Dendritic cell treated with granulocyte-macrophage colony-stimulating factor and Interleukin-4, amounts not matched to agents 40 ng/mL and 50 ng/mL, for 4 days (primary cell): ENCODE results near the gene ZNF205.
"Not testable (repeated sequence)": the region's sequence is repeated elsewhere in the genome, so short reads cannot be mapped to it uniquely, and the experiment has no call there.

Experiments
- H3K27ac Mint-ChIP-seq: one replicate; pipeline ENCODE4 v1.8.0; 2022; ENCODE audit warnings: mild to moderate bottlenecking, mixed read lengths
- H3K27me3 Mint-ChIP-seq: one replicate; pipeline ENCODE4 v1.8.0; 2022; ENCODE audit warnings: mild to moderate bottlenecking, mixed read lengths
- H3K36me3 Mint-ChIP-seq: one replicate; pipeline ENCODE4 v1.8.0; 2022; ENCODE audit warnings: low read depth, mixed read lengths
- H3K4me1 Mint-ChIP-seq: one replicate; pipeline ENCODE4 v1.8.0; 2022; ENCODE audit warnings: low read depth, mixed read lengths
- H3K4me3 Mint-ChIP-seq: one replicate; pipeline ENCODE4 v1.8.0; 2022; ENCODE audit warnings: mild to moderate bottlenecking, moderate library complexity, mixed read lengths
- H3K9me3 Mint-ChIP-seq: one replicate; pipeline ENCODE4 v1.8.0; 2022; ENCODE audit warnings: mixed read lengths
- intact Hi-C: fragments of 100-400 bp; cut with micrococcal nuclease; formaldehyde crosslinking; loops from one replicate; pipeline ENCODE4 v1.15.0; 2022

Gene ZNF205

DNA sequence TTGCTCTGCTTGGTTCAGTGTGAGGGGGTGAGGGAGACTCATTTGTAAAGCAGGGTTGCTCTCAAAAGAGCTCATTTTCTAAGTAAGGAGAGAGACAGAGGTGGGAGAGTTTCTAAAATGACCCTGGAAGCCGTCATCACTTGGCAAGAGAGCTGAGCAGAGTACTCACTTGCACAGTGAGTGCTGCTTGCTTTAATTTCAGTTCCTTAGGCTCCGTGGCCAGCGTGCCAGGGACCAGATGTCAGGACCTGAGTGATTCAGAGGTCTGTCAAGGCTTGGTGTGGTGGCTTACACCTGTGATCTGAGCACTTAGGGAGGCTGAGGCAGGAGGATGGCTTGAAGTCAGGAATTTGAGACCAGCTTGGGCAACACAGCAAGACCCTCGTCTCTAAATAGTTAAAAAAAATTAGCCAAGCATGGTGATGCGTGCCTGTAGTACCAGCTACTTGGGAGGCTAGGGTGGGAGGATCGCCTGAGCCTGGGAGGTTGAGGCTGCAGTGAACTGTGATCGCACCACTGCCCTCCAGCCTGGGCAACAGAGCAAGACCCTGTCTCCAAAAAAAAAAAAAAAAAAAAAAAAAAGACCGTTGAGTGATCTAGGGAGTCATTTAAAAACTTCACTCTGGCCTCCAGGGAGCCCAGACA is 10.7 kb downstream of the ZNF205 start:
- Mint-ChIP-seq H3K4me3 (peak overlapping the region; percentile 99), H3K4me1 (peaks cover 26% of the 10 kb centered on the region), H3K36me3 (peaks cover 51% of the 10 kb centered on the region), H3K9me3 (no peaks in the 10 kb centered on the region), H3K27ac (peak overlapping the region; percentile 97), H3K27me3 (peaks cover 6% of the 10 kb centered on the region)
- intact Hi-C loops = no loop called here

DNA sequence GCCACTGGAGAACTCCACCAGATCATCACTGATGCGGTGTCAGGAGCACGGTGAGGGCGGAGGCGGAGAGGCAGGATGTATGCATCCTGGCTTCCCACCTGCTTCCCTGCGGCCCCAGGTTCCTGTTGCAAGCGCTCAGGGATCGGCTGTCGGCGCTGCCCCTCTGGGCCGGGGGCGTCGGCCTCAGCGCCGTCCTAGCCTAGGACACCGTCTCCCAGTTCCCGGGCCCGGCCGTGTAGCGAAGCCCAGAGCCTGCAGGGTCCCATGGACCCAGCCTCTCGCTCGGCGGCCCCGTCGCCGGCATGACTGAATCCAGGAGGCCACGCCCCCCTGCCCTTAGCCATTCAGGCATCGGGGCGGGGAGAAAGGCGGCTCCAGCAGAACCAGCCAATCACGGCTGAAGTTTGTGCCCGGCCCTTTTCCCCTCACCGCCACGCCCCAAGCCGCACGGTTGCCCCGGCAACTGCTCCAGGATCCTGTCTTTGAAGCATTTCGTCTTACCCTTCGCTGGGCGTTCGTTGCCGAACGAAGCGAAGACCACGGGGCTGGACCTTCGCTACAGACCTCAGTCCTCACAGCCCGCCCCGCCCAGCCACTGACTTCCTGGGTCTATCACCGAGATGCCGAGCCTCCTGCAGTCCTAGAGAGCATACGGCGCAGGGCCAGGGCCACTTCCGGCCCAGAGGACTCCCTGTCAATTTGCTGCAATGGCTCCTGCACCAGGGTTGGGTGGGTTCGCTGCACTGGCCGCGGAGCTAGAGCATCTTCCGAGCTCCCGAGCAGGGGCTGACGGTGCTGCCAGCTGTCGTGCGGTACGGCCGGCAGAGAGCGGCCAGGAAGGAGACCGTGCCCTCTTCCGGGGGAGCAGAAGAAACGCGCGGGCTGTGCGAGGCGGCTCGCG is 11.8 kb downstream of the ZNF205 start:
- H3K4me3 Mint-ChIP-seq = peak overlapping the region; percentile 99
- H3K4me1 Mint-ChIP-seq = peaks cover 32% of the 10 kb centered on the region
- H3K27me3 Mint-ChIP-seq = peaks cover 6% of the 10 kb centered on the region
- H3K27ac Mint-ChIP-seq = peak overlapping the region; percentile 97
- peaks cover 39% of the 10 kb centered on the region for H3K36me3 Mint-ChIP-seq
- H3K9me3 Mint-ChIP-seq = no peaks in the 10 kb centered on the region
- intact Hi-C loops = loop anchor here (1.0 kb wide), 1 partner anchor 10 kb away; no protein-coding TSS in a partner anchor

DNA sequence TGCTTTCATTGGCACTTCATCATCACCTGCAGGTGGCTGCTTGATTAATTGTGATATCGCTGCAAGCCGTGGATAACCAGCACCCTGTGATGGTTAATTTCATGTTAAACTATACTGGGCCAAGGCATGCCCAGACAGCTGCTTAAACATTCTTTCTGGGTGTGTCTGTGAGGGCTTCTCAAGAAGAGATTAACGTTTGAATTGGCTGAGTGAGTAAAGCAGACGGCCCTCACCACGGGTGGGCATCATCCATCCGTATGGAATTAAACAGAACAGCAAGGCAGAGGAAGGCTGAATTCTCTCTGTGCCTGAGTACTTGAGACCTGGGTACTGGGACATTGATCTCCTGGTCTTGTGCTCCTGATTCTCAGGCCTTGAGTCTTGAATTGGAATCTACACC is 15.4 kb downstream of the ZNF205 start:
- peaks cover 4% of the 10 kb centered on the region for H3K27me3 Mint-ChIP-seq
- intact Hi-C loops = no loop called here
- H3K27ac Mint-ChIP-seq = no peak overlapping the region

DNA sequence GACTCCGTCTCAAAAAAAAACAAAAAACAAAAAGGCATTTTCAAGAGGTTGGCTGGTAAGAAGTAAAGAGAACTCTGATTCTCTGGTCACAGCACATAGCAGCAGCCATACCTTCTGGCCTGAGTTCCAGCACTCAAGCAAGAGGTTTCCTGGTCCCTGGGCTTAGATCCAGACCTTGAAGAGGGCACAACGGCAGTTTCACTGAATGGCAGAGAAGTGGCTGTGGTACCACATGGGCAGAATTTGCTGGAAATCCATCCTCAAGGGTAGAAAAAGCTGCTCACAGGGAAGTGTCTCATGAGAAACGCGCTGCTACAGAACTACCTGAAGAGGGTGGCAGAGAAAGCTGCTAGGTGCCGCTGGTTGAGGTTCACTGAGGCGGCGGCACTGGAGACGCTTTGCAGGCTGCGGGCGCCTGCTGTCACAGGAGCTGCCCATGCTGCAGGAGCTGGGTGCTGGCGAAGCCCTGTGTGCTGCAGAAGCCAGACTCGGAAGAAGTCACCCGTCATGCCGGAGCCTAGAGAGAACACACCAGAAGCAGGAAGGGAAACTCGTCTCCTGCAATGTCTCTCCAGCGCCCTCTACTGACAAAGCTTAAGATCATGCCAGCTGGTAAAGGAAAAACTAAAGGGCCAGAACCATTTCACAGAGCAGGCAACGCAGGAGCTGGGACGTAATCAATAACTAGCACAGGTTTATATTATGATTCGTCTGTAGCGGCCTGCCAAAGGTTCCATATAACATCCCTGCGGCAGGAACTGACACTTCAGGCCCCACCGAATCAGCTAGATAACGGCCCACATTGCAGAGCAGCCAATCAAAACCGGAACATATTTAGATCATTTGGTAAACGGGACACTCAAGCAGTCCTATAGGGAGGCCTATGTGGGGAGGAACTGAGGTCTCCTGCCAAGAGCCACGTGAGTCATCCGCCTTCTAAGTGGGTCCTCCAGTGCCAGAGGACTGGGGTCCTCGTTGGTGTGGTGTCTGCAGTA is 17.0 kb downstream of the ZNF205 start:
- peak overlapping the region; percentile 87 for H3K27ac Mint-ChIP-seq
- no peaks in the 10 kb centered on the region for H3K9me3 Mint-ChIP-seq
- H3K36me3 Mint-ChIP-seq = peaks cover 29% of the 10 kb centered on the region
- intact Hi-C loops = loop anchor here (1.0 kb wide), 2 partner anchors 33 to 70 kb away; no protein-coding TSS in a partner anchor
- H3K4me1 Mint-ChIP-seq = peaks cover 47% of the 10 kb centered on the region
- peak overlapping the region; percentile 86 for H3K4me3 Mint-ChIP-seq
- H3K27me3 Mint-ChIP-seq = no peaks in the 10 kb centered on the region

More for the DNA sequence above, 15.4 kb downstream of the ZNF205 start:
- Mint-ChIP-seq H3K4me3 (no peak overlapping the region), H3K9me3 (no peaks in the 10 kb centered on the region), H3K4me1 (peaks cover 44% of the 10 kb centered on the region), H3K36me3 (peaks cover 25% of the 10 kb centered on the region)

DNA sequence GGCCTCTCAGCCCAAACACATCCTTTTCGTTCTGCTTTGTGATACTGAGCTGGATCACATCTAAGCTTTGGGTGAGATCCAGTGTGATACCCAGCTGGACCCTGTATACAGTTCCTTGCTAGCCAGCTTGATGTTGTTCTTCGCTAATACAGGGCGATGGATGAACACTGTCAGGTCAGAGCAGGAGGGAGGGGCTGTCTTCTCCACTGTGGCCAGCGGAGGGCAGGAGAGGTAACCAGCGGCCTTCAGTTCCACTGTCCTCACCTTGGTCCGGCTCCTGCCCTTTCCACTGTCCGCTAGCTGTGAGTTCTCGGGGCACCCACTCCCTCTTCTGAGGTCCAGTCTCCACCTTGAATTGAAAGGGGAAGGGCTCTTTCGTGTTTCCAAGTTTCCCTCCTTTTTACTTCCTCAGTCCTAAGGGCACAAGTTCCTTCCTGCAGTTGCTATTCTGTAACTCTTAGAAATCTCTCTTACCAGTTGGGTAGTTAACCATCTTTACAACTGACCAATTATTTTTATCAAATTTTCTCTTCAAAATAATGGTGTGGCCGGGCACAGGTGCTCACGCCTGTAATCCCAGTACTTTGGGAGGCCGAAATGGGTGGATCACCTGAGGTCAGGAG is 19.5 kb downstream of the ZNF205 start:
- H3K4me1 Mint-ChIP-seq = peaks cover 44% of the 10 kb centered on the region

DNA sequence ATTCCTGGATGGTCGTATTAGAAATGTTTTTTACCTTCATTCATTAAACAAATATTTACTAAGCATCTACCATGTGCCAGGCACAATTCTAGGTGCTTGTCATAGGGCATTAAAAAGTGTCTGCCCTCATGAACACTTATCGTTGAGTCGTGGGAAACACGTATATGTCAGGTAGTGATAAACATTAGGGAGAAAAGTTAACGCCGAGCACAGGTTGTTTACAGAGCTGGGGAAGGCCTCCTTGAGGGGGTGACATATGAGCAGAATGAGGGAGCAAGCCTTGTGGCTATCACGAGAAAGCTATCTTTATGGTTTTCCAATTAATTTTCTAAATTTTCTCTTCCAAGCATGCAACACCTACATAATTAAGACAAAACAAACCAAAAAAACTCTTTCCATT is 21.5 kb downstream of the ZNF205 start:
- peak overlapping the region; percentile 89 for H3K27ac Mint-ChIP-seq
- no peaks in the 10 kb centered on the region for H3K27me3 Mint-ChIP-seq
- H3K4me1 Mint-ChIP-seq = peaks cover 44% of the 10 kb centered on the region
- H3K36me3 Mint-ChIP-seq = peaks cover 39% of the 10 kb centered on the region
- no peaks in the 10 kb centered on the region for H3K9me3 Mint-ChIP-seq
- peak overlapping the region; percentile 92 for H3K4me3 Mint-ChIP-seq
- intact Hi-C loops = loop anchor here (1.0 to 2.0 kb wide), 2 partner anchors 10 to 15 kb away; no protein-coding TSS in a partner anchor

More for the DNA sequence above, 19.5 kb downstream of the ZNF205 start:
- H3K27ac Mint-ChIP-seq = peak overlapping the region; percentile 22
- no peaks in the 10 kb centered on the region for H3K9me3 Mint-ChIP-seq
- H3K36me3 Mint-ChIP-seq = peaks cover 23% of the 10 kb centered on the region
- no peak overlapping the region for H3K4me3 Mint-ChIP-seq
- intact Hi-C loops = no loop called here
- H3K27me3 Mint-ChIP-seq = no peaks in the 10 kb centered on the region

DNA sequence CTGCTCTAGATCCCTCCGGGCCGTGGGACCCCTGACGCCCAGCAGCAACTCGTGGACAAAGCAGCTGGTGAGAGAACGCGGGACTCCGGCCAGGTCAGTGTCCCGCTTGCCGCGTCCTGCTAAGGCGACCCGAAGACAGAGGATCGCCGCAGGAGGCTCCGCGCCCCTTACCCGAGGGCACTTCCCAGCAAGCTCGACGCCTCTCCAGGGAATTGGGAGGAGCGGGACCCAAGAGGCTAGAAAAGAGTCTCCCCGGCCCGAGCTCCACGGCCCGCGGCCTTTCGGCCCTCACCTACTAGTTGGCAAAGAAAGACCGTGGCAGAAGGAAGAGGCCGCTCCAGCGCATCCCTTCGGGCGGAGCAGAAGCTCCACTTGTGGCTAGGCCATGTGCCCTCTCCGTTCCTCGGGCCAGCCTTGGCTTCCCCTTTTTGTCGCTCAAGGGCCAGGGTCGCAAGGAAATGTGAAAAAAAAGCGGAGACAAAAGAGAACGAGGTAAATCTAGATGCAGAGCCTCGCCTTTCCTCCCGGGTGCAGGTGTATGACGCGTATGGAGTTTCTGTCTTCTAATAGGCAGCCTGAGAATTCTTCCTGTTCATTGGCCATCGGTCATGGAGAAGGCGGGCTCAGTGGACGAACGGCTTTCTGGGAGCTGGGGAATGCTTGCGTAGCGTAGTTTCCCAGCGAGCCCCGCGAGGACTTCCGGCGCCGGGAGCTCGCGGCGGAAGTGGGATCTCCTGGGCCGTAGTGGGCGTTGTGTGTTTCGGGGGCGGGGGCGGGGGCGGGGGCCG is 22.1 kb downstream of the ZNF205 start, which contains the start of gene ZNF213:
TSS of gene ZNF213 (plus strand) at position 692 of the 788 bp plus-strand sequence. CDS start 2,252 bp downstream, outside the sequence.
- Mint-ChIP-seq H3K4me3 (peak within 1 kb of the TSS; percentile 92), H3K27ac (peak within 1 kb of the TSS; percentile 89), H3K36me3 (peaks cover 46% of the 10 kb centered on the region), H3K9me3 (no peaks in the 10 kb centered on the region), H3K27me3 (no peaks in the 10 kb centered on the region), H3K4me1 (peaks cover 39% of the 10 kb centered on the region)
- intact Hi-C loops = loop anchor here (1.0 to 2.0 kb wide), 2 partner anchors 10 to 14 kb away; no protein-coding TSS in a partner anchor

- H3K9me3 Mint-ChIP-seq = no peaks in the 10 kb centered on the region
- no peaks in the 10 kb centered on the region for H3K27me3 Mint-ChIP-seq
- peaks cover 34% of the 10 kb centered on the region for H3K4me1 Mint-ChIP-seq
- H3K27ac Mint-ChIP-seq = peak overlapping the region; percentile 89
- peak overlapping the region; percentile 92 for H3K4me3 Mint-ChIP-seq
- intact Hi-C loops = loop anchor here (2.0 kb wide), 1 partner anchor 14 kb away; no protein-coding TSS in a partner anchor
- H3K36me3 Mint-ChIP-seq = peaks cover 53% of the 10 kb centered on the region
These were observed 22.8 kb downstream of the ZNF205 start for GRCh38 chr16:3135126-3135715.

DNA sequence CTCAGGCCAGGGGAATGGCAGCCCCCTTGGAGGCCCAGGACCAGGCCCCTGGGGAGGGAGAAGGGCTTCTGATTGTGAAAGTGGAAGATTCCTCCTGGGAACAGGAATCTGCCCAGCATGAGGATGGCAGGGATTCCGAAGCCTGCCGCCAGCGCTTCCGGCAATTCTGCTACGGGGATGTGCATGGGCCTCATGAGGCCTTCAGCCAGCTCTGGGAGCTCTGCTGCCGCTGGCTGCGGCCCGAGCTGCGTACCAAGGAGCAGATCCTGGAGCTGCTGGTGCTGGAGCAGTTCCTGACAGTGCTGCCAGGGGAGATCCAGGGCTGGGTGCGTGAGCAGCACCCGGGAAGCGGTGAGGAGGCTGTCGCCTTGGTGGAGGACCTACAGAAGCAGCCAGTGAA is 24.9 kb downstream of the ZNF205 start:
- Mint-ChIP-seq H3K4me1 (peaks cover 28% of the 10 kb centered on the region), H3K27me3 (no peaks in the 10 kb centered on the region), H3K9me3 (no peaks in the 10 kb centered on the region), H3K27ac (peak overlapping the region; percentile 5), H3K4me3 (no peak overlapping the region), H3K36me3 (peaks cover 68% of the 10 kb centered on the region)
- intact Hi-C loops = no loop called here

DNA sequence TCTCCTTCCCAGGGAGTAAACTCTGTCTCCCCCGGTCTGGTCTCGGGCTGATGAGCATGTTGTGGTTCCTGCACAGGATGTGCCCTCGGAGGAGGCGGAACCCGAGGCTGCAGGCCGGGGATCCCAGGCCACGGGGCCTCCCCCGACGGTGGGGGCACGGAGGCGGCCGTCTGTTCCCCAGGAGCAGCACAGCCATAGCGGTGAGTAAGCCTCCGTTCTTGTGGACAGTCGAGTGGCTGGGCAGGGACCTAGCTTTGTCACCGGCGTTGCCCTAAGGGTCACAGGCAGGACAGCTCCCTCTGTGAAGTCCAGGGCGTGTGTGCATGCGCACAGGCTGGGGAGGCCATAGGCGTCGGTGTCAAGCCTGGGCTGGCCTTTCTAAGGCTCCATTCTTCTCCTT is 26.0 kb downstream of the ZNF205 start:
- Mint-ChIP-seq H3K4me3 (no peak overlapping the region), H3K9me3 (no peaks in the 10 kb centered on the region), H3K4me1 (peaks cover 19% of the 10 kb centered on the region), H3K27ac (no peak overlapping the region), H3K27me3 (no peaks in the 10 kb centered on the region), H3K36me3 (peaks cover 73% of the 10 kb centered on the region)
- intact Hi-C loops = no loop called here

GRCh38 chr16:3138823-3139426 is 26.5 kb downstream of the ZNF205 start:
- H3K4me3 Mint-ChIP-seq = no peak overlapping the region
- no peaks in the 10 kb centered on the region for H3K27me3 Mint-ChIP-seq
- no peaks in the 10 kb centered on the region for H3K9me3 Mint-ChIP-seq
- peaks cover 73% of the 10 kb centered on the region for H3K36me3 Mint-ChIP-seq
- peaks cover 16% of the 10 kb centered on the region for H3K4me1 Mint-ChIP-seq
- H3K27ac Mint-ChIP-seq = no peak overlapping the region
- intact Hi-C loops = no loop called here

DNA sequence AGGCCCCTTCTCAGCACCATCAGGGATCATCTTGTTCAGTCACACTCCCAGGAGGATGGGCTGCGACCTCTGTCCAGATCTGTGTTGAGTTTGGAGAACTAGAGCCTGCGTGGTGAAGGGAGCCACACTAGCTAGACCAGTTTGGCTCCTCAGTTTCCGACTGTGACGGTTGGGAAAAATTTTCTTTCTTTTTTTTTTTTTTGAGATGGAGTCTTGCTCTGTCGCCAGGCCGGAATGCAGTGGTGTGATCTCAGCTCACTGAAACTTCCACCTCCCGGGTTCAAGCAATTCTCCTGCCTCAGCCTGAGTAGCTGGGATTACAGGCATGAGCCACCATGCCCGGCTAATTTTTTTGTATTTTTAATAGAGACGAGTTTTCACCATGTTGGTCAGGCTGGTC is 27.2 kb downstream of the ZNF205 start:
- H3K27me3 Mint-ChIP-seq, H3K4me3 Mint-ChIP-seq, H3K27ac Mint-ChIP-seq, H3K9me3 Mint-ChIP-seq, intact Hi-C loops: not testable (repeated sequence)
- H3K4me1 Mint-ChIP-seq = peaks cover 14% of the 10 kb centered on the region
- peaks cover 68% of the 10 kb centered on the region for H3K36me3 Mint-ChIP-seq
